GM23338 (cell line): ENCODE data around the gene EZH1. TPM values are rescaled to one million over a fixed set of nuclear protein-coding genes. Genes with fewer than 3 reads are reported as not detected.

ENCODE experiments used
- ATAC-seq: fragments of 200-7000 bp; cut with Tn5 transposase; 3 replicates; pipeline ENCODE4 v1.9.1; 2020
- DNase-seq: peaks from one replicate; pipeline ENCODE4 v3.0.0-alpha.2; 2015; ENCODE audit warnings: low spot score
- H2AFZ ChIP-seq: fragments of 200-600 bp; sonication (generic); 2 replicates; pipeline ENCODE4 v1.8.0; 2016; ENCODE audit warnings: antibody characterized with exemption, mild to moderate bottlenecking, moderate library complexity
- H3F3A ChIP-seq: fragments of 200-600 bp; sonication (generic); replicated peaks from 2 replicates; pipeline ENCODE4 v1.8.0; 2017; ENCODE audit warnings: antibody characterized with exemption, mixed run types, low read depth
- H3K27ac ChIP-seq: fragments of 200-600 bp; sonication (generic); 2 replicates; pipeline ENCODE4 v1.6.1; 2016; ENCODE audit warnings: low read depth
- H3K27me3 ChIP-seq: fragments of 200-600 bp; sonication (generic); 2 replicates; pipeline ENCODE4 v1.8.0; 2016; ENCODE audit warnings: mild to moderate bottlenecking, mixed run types, moderate library complexity; ENCODE audit not compliant: insufficient read depth
- H3K36me3 ChIP-seq: fragments of 200-600 bp; sonication (generic); 2 replicates; pipeline ENCODE4 v1.8.0; 2016; ENCODE audit warnings: mild to moderate bottlenecking; ENCODE audit not compliant: insufficient read depth
- H3K4me1 ChIP-seq: fragments of 200-600 bp; sonication (generic); 2 replicates; pipeline ENCODE4 v1.8.0; 2016; ENCODE audit warnings: mild to moderate bottlenecking, moderate library complexity; ENCODE audit not compliant: insufficient read depth
- H3K4me2 ChIP-seq: fragments of 200-600 bp; sonication (generic); 2 replicates; pipeline ENCODE4 v1.7.1; 2017; ENCODE audit warnings: mixed run types
- H3K4me3 ChIP-seq: fragments of 200-600 bp; sonication (generic); 2 replicates; pipeline ENCODE4 v1.6.1; 2016; ENCODE audit warnings: mixed run types
- H3K79me2 ChIP-seq: fragments of 200-600 bp; sonication (generic); replicated peaks from 2 replicates; pipeline ENCODE4 v1.8.0; 2017; ENCODE audit warnings: mild to moderate bottlenecking; ENCODE audit not compliant: insufficient read depth
- H3K9me2 ChIP-seq: fragments of 200-600 bp; sonication (generic); 2 replicates; pipeline ENCODE4 v1.8.0; 2017; ENCODE audit not compliant: insufficient read depth
- H4K20me1 ChIP-seq: fragments of 200-600 bp; sonication (generic); replicated peaks from 2 replicates; pipeline ENCODE4 v1.8.0; 2017; ENCODE audit warnings: mild to moderate bottlenecking; ENCODE audit not compliant: insufficient read depth
- H3K27ac Mint-ChIP-seq: 2 replicates; pipeline ENCODE4 v1.8.0; 2020; ENCODE audit warnings: inconsistent platforms, mild to moderate bottlenecking, moderate library complexity, mixed read lengths
- H3K27me3 Mint-ChIP-seq: 3 replicates; pipeline ENCODE4 v1.8.0; 2022; ENCODE audit warnings: low read depth, mild to moderate bottlenecking, moderate library complexity, mixed read lengths, inconsistent platforms; ENCODE audit not compliant: insufficient read depth, poor library complexity
- H3K36me3 Mint-ChIP-seq: 3 replicates; pipeline ENCODE4 v1.8.0; 2021; ENCODE audit warnings: low read depth, mild to moderate bottlenecking, inconsistent platforms, moderate library complexity, mixed read lengths
- H3K4me1 Mint-ChIP-seq: 3 replicates; pipeline ENCODE4 v1.8.0; 2020; ENCODE audit warnings: mild to moderate bottlenecking, inconsistent platforms, mixed read lengths
- H3K4me3 Mint-ChIP-seq: 3 replicates; pipeline ENCODE4 v1.8.0; 2021; ENCODE audit warnings: moderate library complexity, mild to moderate bottlenecking, inconsistent platforms, mixed read lengths
- H3K9me3 Mint-ChIP-seq: 3 replicates; pipeline ENCODE4 v1.8.0; 2020; ENCODE audit warnings: moderate library complexity, mild to moderate bottlenecking, inconsistent platforms, mixed read lengths
- CTCF ChIP-seq, 2 experiments: fragments of 200-600 bp in 1 of 2; sonication (generic) in 1 of 2; conservative IDR thresholded peaks; 2 replicates each; pipeline versions ENCODE4 v1.5.1 to v1.6.1; 2016 to 2017; ENCODE audit warnings: antibody characterized with exemption in 2 of 2, low read depth in 2 of 2, mild to moderate bottlenecking in 2 of 2, moderate library complexity in 1 of 2
- ETS1 ChIP-seq: IDR thresholded peaks from 2 replicates; pipeline ENCODE4 v1.6.1; 2016; ENCODE audit warnings: antibody characterized with exemption
- EZH2 ChIP-seq: fragments of 200-600 bp; sonication (generic); IDR thresholded peaks from one replicate; pipeline ENCODE4 v1.8.0; 2017; ENCODE audit warnings: antibody characterized with exemption, mild to moderate bottlenecking, low read depth; ENCODE audit not compliant: unreplicated experiment
- NANOG ChIP-seq: IDR thresholded peaks from 2 replicates; pipeline ENCODE4 v1.6.1; 2016; ENCODE audit warnings: antibody characterized with exemption, borderline replicate concordance
- POLR2AphosphoS5 ChIP-seq: IDR thresholded peaks from 2 replicates; pipeline ENCODE4 v1.6.1; 2016; ENCODE audit warnings: antibody characterized with exemption, low read depth
- REST ChIP-seq: IDR thresholded peaks from one replicate; pipeline ENCODE4 v1.6.1; 2018; ENCODE audit warnings: antibody characterized with exemption; ENCODE audit not compliant: unreplicated experiment
- polyA plus RNA-seq: library from polyadenylated mRNA; unstranded; fragments of >200 nt; fragmentation: Nextera tagmentation; extraction: Ambion mirVana; gene quantifications from 2 replicates; pipeline ENCODE4 v1.2.1, GENCODE V29; 2016
- total RNA-seq: library from RNA; depleted of rRNA; stranded (reverse); fragments of >200 nt; shearing (Covaris generic); gene quantifications from 2 replicates; pipeline ENCODE4 v1.2.3, GENCODE V29; 2014
- TF ChIP-seq, protein P1 (sequence below): fragments of 250-450 bp; sonication (Bioruptor Pico); IDR thresholded peaks from 2 replicates; pipeline ENCODE4 v1.5.0; 2020; ENCODE audit warnings: mild to moderate bottlenecking, moderate library complexity

Gene EZH1
- total and polyA plus RNA-seq, 2 experiments from 2014 or later, result 16.9 to 18.0 TPM

GRCh38 chr17:42690596-42690995 is 54.2 kb downstream of the EZH1 start (continued):
- TF ChIP-seq, protein P1, sequence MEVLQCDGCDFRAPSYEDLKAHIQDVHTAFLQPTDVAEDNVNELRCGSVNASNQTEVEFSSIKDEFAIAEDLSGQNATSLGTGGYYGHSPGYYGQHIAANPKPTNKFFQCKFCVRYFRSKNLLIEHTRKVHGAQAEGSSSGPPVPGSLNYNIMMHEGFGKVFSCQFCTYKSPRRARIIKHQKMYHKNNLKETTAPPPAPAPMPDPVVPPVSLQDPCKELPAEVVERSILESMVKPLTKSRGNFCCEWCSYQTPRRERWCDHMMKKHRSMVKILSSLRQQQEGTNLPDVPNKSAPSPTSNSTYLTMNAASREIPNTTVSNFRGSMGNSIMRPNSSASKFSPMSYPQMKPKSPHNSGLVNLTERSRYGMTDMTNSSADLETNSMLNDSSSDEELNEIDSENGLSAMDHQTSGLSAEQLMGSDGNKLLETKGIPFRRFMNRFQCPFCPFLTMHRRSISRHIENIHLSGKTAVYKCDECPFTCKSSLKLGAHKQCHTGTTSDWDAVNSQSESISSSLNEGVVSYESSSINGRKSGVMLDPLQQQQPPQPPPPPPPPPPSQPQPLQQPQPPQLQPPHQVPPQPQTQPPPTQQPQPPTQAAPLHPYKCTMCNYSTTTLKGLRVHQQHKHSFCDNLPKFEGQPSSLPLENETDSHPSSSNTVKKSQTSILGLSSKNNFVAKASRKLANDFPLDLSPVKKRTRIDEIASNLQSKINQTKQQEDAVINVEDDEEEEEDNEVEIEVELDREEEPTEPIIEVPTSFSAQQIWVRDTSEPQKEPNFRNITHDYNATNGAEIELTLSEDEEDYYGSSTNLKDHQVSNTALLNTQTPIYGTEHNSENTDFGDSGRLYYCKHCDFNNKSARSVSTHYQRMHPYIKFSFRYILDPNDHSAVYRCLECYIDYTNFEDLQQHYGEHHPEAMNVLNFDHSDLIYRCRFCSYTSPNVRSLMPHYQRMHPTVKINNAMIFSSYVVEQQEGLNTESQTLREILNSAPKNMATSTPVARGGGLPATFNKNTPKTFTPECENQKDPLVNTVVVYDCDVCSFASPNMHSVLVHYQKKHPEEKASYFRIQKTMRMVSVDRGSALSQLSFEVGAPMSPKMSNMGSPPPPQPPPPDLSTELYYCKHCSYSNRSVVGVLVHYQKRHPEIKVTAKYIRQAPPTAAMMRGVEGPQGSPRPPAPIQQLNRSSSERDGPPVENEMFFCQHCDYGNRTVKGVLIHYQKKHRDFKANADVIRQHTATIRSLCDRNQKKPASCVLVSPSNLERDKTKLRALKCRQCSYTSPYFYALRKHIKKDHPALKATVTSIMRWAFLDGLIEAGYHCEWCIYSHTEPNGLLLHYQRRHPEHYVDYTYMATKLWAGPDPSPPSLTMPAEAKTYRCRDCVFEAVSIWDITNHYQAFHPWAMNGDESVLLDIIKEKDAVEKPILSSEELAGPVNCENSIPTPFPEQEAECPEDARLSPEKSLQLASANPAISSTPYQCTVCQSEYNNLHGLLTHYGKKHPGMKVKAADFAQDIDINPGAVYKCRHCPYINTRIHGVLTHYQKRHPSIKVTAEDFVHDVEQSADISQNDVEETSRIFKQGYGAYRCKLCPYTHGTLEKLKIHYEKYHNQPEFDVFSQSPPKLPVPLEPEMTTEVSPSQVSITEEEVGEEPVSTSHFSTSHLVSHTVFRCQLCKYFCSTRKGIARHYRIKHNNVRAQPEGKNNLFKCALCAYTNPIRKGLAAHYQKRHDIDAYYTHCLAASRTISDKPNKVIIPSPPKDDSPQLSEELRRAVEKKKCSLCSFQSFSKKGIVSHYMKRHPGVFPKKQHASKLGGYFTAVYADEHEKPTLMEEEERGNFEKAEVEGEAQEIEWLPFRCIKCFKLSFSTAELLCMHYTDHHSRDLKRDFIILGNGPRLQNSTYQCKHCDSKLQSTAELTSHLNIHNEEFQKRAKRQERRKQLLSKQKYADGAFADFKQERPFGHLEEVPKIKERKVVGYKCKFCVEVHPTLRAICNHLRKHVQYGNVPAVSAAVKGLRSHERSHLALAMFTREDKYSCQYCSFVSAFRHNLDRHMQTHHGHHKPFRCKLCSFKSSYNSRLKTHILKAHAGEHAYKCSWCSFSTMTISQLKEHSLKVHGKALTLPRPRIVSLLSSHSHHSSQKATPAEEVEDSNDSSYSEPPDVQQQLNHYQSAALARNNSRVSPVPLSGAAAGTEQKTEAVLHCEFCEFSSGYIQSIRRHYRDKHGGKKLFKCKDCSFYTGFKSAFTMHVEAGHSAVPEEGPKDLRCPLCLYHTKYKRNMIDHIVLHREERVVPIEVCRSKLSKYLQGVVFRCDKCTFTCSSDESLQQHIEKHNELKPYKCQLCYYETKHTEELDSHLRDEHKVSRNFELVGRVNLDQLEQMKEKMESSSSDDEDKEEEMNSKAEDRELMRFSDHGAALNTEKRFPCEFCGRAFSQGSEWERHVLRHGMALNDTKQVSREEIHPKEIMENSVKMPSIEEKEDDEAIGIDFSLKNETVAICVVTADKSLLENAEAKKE (CRISPR knock-in tag), result no peak
- TF ChIP-seq ETS1, result no peak
- no peak for TF ChIP-seq EZH2
- TF ChIP-seq POLR2AphosphoS5, result no peak

DNA sequence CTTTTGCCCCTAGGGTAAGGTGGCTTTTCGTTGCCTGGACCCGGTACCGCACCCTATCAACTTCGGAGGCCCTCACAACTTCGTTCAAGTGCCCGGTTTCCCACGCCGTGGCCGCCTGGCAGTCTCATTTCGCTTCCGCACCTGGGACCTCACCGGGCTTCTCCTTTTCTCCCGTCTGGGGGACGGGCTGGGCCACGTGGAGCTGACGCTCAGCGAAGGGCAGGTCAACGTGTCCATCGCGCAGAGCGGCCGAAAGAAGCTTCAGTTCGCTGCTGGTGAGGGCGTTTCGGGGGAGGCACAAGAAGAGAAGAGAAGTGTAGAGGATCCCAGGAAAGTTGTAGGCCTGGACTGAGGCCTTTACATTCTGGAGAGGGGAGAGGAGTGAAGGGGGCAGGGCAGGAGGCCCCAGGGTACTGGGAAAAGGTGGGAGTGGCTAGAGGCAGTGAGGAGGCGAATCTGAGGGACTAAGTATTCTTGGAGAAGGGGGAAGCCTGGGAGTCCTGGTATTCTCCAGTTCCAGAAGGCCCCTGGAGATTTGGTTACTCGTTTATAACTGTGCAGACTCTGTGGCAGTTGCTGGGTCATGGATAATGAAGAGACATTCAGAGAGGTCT is 57.0 kb downstream of the EZH1 start:
- peaks cover 26% of the 10 kb centered on the region for H3K27me3 ChIP-seq
- H3F3A ChIP-seq, result peaks cover 14% of the 10 kb centered on the region; the same call in 1 of the 2 replicates
- peaks cover 26% of the 10 kb centered on the region for H3K4me1 Mint-ChIP-seq
- no peak for TF ChIP-seq POLR2AphosphoS5
- TF ChIP-seq ETS1, result no peak
- no peak for TF ChIP-seq NANOG
- TF ChIP-seq REST, result no peak
- no peak for TF ChIP-seq CTCF (conservative IDR thresholded peaks at IDR 0.05; ENCODE audit: low read depth in 2 of 2)
- peaks cover 6% of the 10 kb centered on the region; the same call in 1 of the 2 replicates for H3K4me1 ChIP-seq
- no peak overlapping the region for H3K27ac Mint-ChIP-seq
- peaks cover 31% of the 10 kb centered on the region for H3K27me3 Mint-ChIP-seq
- peaks cover 31% of the 10 kb centered on the region for H3K36me3 Mint-ChIP-seq
- no peaks in the 10 kb centered on the region for H3K79me2 ChIP-seq
- H2AFZ ChIP-seq, result no peak overlapping the region
- no peak overlapping the region for H3K4me2 ChIP-seq
- H3K36me3 ChIP-seq, result no peaks in the 10 kb centered on the region
- no peak overlapping the region for H3K4me3 Mint-ChIP-seq
- 0 out of 2 replicates have a peak, but pooled peaks cover 2% of the 10 kb centered on the region for H4K20me1 ChIP-seq
- H3K9me2 ChIP-seq, result no peaks in the 10 kb centered on the region
- 0 out of 3 replicates have a peak, but pooled peaks have one; percentile 3 for ATAC-seq
- H3K27ac ChIP-seq, result no peak overlapping the region
- no peak for DNase-seq
- no peaks in the 10 kb centered on the region for H3K9me3 Mint-ChIP-seq
- H3K4me3 ChIP-seq, result no peak overlapping the region
